ENCODE measurements around the gene HOXB3.

- TF ChIP-seq POLR2A (IDR thresholded peaks at IDR 0.05) (no peak), CTCF (IDR thresholded peaks at IDR 0.05) (no peak)
Measured at GRCh38 chr17:48598736-48599135, 8.7 kb upstream of the HOXB3 start.

Data from prostate gland (tissue), 2 donors.